HG03354 (cell line): ENCODE results near the gene SNPH.

Experiments used
- ATAC-seq: cut with Tn5 transposase; IDR thresholded peaks from one replicate; pipeline ENCODE4 v1.9.1; 2021; ENCODE audit warnings: mild to moderate bottlenecking; ENCODE audit not compliant: unreplicated experiment, poor library complexity, severe bottlenecking

Gene SNPH

GRCh38 chr20:1283522-1284510, 17.7 kb downstream of the SNPH start:
- ATAC-seq: no peak

DNA sequence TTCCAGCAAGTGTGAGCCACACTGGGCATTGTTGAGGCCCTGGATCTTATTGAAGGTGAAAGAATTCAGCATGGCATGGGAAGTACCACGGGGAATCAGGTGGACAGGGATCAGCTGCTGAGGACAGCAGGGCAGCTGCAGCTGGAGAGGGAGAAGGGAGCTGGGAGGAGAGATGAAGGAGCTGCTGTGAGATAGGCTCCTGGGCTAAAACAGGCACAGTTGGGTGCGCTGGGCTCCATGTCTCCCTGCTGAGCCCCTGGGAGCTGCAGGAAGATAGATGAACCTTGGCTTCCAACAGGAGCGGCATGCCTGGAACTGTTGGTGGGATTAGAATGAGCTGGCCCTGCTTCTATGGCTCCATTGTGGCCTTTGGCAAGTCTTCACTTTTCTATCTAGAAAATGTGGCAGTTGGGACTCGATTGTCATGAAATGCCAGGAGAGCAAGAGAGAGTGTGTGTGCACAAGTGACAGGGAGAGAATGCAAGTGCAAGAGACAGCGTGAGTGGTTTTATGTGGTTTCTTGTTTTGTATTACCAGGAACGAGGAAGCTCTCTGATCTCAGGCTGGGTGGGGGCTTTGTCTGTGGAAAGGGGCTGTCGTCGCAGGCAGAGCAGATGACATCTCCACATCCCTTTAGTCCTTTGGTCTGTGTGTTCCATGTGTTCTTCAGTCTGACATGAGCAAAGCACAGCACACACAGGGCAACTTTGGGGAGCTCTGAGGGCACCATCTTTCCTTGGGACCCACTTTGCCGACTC, 20.4 kb downstream of the SNPH start:
- no peak for ATAC-seq

- no peak for ATAC-seq
These were observed 21.2 kb downstream of the SNPH start for GRCh38 chr20:1287306-1287705.

DNA sequence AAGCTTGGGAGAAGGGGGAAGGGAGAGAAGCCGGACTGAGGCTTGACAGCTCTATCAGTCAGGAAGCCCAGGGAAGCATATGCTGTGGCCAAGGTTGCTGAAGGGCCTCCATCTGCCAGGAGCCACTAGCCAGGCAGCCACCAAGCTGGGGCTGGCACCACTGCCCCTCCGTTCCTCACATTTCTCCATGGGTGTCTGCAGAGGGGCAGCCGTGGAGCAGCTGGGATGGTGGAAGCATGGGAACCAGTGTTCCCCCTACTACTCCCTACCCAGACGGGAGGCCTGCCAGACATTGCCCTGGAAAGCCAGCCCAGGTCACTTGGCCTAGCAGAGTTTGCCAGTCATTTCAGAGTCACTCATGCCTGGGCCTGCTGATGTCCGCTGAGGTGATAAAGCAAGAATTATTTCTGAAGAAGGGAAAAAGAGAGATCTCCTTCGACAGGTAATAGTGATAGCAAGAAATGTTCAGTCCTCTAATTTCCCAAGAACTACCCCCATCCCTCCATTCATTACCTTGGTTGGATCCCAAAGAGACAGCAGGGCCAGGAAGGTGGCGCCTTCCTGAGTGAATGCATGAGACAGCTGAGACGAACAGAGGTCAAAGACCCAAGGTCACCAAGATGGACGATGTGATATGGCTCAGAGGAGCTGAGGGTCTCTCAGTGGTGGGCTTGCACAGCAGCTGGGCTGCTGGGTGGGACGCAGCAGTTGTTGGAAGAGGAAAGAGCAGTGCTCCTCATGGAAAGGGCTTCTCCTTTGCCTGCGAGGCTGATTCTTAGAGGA, 21.9 kb downstream of the SNPH start:
- ATAC-seq: no peak

DNA sequence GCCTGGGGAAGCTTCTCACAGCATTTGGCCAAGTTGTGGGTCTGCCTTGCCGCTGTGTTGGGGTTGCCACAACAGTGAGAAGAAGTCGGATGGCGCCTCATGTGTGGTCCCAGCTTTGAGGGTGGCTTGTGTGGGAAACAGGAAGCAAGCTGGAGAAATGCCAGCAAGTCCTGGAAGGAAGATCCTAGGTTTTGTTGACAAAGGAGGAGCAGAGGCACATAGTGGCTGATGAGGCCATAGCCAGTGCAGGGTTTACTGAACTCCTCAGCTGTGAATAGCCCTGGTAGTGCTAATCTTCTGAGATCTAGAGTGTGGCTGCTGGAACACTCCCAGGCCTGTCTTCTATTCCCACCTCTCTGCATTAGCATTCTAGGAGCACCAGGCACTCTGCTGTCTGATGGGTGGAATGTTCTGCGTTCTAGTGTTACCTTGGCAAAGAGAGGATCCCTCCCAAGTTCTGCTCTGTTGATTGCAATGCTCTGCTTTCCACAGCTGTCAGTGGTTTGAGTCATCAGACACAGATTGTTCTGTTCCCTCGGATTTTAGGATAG, 25.2 kb downstream of the SNPH start:
- no peak for ATAC-seq

- no peak for ATAC-seq
These were observed 26.5 kb downstream of the SNPH start for GRCh38 chr20:1292620-1293019.

DNA sequence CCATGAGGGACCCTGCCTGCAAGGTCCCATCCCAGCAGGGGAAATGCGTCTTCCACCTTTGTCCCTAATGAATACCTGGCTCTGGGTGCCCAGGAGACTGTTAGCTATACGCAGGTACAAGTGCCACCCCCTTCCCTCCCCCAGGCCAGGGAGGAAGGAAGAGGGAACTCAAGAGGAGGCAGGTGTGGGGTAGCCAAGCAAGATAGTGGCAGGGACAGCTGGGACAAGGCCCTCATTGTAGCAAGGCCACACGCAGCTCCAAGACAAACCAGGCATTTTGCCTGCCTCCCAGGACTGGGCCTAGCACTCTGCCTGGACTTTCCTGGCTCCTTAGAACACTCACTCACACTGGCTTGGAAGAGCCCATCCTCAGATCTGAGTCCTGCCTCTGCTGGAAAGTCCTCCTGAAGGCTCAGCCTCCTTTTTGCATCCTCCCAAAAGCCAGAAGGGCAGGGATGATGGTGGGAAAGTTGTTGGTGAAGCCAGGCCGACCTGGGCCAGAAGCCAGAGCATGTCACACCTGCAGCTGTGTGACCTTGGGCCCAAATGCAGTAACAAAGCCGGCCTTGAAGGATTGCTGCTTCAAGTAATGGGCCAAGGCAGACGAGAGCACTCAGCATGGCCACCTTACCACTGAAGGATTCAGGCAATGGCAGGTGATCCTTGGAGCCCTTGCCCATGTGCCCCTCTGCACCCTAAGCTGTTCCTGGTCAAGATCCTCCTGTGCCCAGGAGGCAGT, 27.7 kb downstream of the SNPH start:
- no peak for ATAC-seq

GRCh38 chr20:1294497-1294896, 28.4 kb downstream of the SNPH start:
- no peak for ATAC-seq

GRCh38 chr20:1295276-1295930, 29.3 kb downstream of the SNPH start:
- ATAC-seq: no peak

DNA sequence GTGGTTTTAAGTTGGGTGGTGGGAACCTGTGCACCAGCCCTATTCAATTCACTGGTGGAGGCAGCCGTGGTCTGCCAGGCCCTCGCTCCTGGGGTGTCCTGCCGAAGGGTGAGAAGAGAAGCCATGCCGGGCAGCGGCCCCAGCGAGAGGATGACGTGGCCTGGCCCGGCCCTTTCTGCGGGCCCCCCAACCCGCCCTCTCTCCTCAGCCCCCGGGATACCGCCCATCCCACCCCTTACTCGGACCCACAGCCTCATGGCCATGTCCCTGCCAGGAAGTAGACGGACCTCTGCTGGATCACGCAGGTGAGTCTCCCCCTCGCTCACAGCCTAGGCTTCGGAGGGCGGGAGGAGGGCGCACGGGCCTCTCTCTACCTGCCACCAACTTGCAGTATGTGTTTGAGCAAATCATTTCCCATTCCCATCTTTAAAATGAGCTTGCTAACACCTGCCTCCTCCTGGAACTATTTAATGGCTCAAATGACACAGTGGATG, 30.1 kb downstream of the SNPH start:
- no peak for ATAC-seq

DNA sequence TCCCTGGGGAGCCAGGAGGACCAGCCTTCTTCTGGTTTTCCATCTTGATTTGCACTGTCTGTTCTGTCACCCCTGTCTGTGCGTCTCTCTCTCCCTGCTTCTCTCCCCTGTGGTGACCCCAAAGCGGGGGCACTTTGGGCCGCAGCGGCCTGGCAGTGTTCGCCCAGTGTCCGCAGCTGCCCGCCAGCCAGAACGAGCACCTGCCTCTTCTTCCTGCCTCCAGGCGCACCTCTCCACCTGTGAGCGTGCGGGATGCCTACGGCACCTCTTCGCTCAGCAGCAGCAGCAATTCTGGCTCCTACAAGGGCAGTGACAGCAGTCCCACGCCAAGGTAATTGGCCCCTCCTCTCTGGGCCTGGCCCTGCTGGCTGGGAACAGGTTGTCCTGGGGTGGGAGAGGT, 30.8 kb downstream of the SNPH start:
- no peak for ATAC-seq

DNA sequence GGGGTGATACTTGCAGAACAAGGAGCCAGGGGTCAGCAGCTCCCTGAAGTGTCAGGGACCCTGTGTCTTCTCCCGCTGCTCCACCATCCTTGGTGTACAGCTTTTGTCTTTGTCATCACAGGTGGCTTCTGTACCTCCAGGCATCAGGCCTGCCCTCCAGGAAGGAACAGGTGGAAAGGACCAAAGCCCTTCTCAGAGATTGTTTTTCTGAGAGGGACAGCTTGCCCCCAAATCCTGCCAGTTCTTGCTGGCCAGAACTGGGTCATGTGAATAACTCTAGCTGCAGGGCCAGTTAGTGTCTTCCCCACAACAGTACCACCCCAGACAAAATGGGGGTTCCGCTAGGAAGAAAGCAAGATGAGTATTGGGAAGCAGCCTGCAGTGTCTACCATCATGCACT, 31.4 kb downstream of the SNPH start:
- no peak for ATAC-seq

GRCh38 chr20:1298166-1298565, 32.1 kb downstream of the SNPH start:
- ATAC-seq: no peak

GRCh38 chr20:1298888-1299511, 32.9 kb downstream of the SNPH start:
- ATAC-seq: no peak

DNA sequence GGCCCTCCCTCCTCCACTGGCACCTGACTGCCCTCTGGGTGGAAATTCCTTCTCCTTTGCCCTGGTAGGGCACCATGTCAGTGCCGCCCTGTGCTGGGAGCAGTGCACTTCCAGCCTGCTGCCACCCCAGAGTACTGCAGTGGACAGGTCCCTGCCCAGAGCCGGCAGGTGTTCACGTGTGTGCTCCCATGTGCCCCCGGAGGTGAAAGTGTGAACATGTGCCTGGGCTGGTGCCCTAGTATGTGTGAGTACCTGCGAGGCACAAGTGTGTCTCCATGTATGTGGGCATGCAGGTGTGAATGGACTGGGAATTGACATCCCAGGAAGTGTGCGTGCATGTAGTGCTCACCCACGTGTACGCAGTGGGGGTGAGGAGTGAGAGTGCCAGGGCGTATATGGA, 33.4 kb downstream of the SNPH start:
- ATAC-seq: no peak

DNA sequence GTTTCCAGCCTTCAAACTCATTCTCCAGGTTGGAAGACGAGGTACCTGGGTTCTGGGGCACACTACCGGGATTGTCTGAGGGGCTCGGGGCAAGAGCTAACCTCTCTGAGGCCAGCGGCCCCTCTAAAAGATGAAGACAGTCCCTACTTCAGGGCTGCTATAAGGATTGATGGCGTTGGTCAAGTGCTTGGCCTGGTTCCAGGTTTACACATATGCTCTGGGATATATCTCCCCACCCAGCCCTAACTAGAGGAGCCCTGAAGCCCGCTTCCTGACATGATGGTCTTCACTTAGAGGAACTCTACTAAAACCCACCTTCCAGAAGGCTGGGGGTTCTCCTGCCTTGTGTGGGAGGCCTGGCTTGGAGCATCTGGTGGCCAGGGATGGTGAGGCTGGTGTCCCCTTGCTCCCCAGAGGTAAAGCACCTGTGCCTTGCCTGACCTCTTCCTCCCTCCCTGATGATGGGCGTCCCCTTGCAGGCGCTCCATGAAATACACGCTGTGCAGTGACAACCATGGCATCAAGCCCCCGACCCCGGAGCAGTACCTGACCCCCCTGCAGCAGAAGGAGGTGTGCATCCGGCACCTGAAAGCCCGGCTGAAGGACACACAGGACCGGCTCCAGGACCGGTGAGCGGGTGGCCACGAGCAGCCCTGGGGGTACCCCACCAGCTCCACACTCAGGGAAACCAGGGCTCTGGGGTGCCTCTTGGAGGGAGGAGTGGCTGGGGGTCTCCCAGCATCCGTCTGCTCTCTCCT, 34.2 kb downstream of the SNPH start:
- ATAC-seq: no peak

DNA sequence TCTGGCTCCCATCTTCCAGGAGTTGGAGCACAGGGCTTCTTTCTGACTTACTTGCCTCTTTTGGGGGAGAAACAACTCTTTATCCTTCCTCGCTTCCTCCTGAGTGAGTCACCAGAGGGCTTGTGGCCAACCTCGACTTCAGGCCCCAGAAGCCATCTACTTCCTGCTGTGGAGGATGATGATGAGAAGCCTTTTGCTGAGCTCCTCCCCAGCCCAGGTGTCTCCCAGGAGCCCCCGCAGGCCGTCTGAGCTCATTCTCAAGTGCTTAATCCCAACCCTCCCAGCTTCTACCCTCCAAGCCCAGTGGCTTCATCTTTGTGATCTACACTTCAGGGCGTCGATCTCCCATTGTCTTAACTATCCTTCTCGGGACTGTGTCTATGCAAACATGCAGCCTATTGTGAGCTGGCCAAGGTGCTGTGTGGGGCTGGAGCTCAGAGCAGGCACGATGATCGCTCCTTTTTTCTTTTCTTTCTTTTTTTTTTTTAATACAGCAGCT, 35.0 kb downstream of the SNPH start:
- no peak for ATAC-seq
